ENCODE results near the gene THPO.

Gene THPO

GRCh38 chr3:184328516-184328915, 49.5 kb downstream of the THPO start:
- no peak for ATAC-seq

GRCh38 chr3:184327171-184327570, 50.8 kb downstream of the THPO start:
- ATAC-seq, result no peak

GRCh38 chr3:184325715-184326369, 52.2 kb downstream of the THPO start:
- ATAC-seq, result peak; percentile 83 to 90

- ATAC-seq, result no peak
Observed at GRCh38 chr3:184325269-184325668, 52.7 kb downstream of the THPO start.

- no peak for ATAC-seq
Observed at GRCh38 chr3:184323696-184324095, 54.3 kb downstream of the THPO start.

- no peak for ATAC-seq
Observed at GRCh38 chr3:184322731-184323487, 55.1 kb downstream of the THPO start.
